SKM-1 treated with dmso at 0.1 percent for 144 hours (cell line): Measurements from ENCODE around the gene FNDC5.

Experiments
- DNase-seq: peaks from one replicate; lab custom pipeline; 2025; ENCODE audit not compliant: unreplicated experiment; lab: John Stamatoyannopoulos, UW

The FNDC5 gene

GRCh38 chr1:32817159-32817814 lies 53.4 kb downstream of the FNDC5 start, which contains the start of the genes S100PBP and YARS1:
Gene S100PBP (plus strand): TSS chr1:32817653. CDS start chr1:32826100, 8,447 bp downstream.
Gene YARS1 (minus strand): TSS chr1:32817358. CDS start chr1:32817244, 114 bp downstream.
- DNase-seq = peak; percentile 96

- peak; percentile 17 for DNase-seq
These were observed 54.0 kb downstream of the FNDC5 start for GRCh38 chr1:32816676-32817158.

- no peak for DNase-seq
These were observed 56.6 kb downstream of the FNDC5 start for GRCh38 chr1:32813941-32814739.
